NCI-H2171 treated with DMSO at 0.1 percent for 48 hours (cell line): Measurements from ENCODE around the gene IQGAP2.
A peak's percentile ranks its signal among the peaks of the same experiment; 100 is the strongest.

Experiments used
- DNase-seq: peaks from one replicate; lab custom pipeline; 2025; lab: John Stamatoyannopoulos, UW

IQGAP2 gene

GRCh38 chr5:76690037-76690679 is 287.1 kb downstream of the IQGAP2 start:
- no peak for DNase-seq

- DNase-seq = no peak
These were observed 287.8 kb downstream of the IQGAP2 start for GRCh38 chr5:76690704-76691466.

GRCh38 chr5:76691467-76692273 is 288.6 kb downstream of the IQGAP2 start:
- no peak for DNase-seq

- no peak for DNase-seq
These were observed 289.1 kb downstream of the IQGAP2 start for GRCh38 chr5:76692274-76692540.

- DNase-seq = no peak
These were observed 289.6 kb downstream of the IQGAP2 start for GRCh38 chr5:76692651-76693050.

- no peak for DNase-seq
These were observed 290.1 kb downstream of the IQGAP2 start for GRCh38 chr5:76693141-76693540.

GRCh38 chr5:76694317-76694716 is 291.2 kb downstream of the IQGAP2 start:
- no peak for DNase-seq

GRCh38 chr5:76695346-76695745 is 292.3 kb downstream of the IQGAP2 start:
- DNase-seq = no peak

GRCh38 chr5:76696251-76696650 is 293.2 kb downstream of the IQGAP2 start:
- no peak for DNase-seq

- no peak for DNase-seq
These were observed 294.6 kb downstream of the IQGAP2 start for GRCh38 chr5:76697670-76698069.

- no peak for DNase-seq
These were observed 297.5 kb downstream of the IQGAP2 start for GRCh38 chr5:76700571-76700970.

GRCh38 chr5:76701298-76701697 is 298.2 kb downstream of the IQGAP2 start:
- no peak for DNase-seq

- no peak for DNase-seq
These were observed 300.6 kb downstream of the IQGAP2 start for GRCh38 chr5:76703707-76704106.

GRCh38 chr5:76704131-76704663 is 301.1 kb downstream of the IQGAP2 start:
- no peak for DNase-seq

GRCh38 chr5:76705574-76705973 is 302.5 kb downstream of the IQGAP2 start:
- DNase-seq = no peak

GRCh38 chr5:76709762-76710161 is 306.7 kb downstream of the IQGAP2 start:
- DNase-seq = no peak

GRCh38 chr5:76710991-76711390 is 307.9 kb downstream of the IQGAP2 start:
- DNase-seq = no peak

- DNase-seq = no peak
These were observed 311.8 kb downstream of the IQGAP2 start for GRCh38 chr5:76714751-76715485.

- no peak for DNase-seq
These were observed 312.3 kb downstream of the IQGAP2 start for GRCh38 chr5:76715486-76715735.

- DNase-seq = peak; percentile 17
These were observed 312.8 kb downstream of the IQGAP2 start, which contains the start of gene F2R for GRCh38 chr5:76715736-76716455. F2R (plus strand) TSS chr5:76716126; CDS start chr5:76716308, 182 bp downstream.

- DNase-seq = no peak
These were observed 313.5 kb downstream of the IQGAP2 start for GRCh38 chr5:76716456-76717157.
